Measurements from ENCODE around the gene INTS1. TPM values are rescaled to one million over a fixed set of nuclear protein-coding genes. Genes with fewer than 3 reads are reported as not detected.

INTS1 gene
- total and polyA plus RNA-seq, 2 of the 4 experiments (the other 2 are of a cell fraction) = 9.3 to 40.1 TPM

DNA sequence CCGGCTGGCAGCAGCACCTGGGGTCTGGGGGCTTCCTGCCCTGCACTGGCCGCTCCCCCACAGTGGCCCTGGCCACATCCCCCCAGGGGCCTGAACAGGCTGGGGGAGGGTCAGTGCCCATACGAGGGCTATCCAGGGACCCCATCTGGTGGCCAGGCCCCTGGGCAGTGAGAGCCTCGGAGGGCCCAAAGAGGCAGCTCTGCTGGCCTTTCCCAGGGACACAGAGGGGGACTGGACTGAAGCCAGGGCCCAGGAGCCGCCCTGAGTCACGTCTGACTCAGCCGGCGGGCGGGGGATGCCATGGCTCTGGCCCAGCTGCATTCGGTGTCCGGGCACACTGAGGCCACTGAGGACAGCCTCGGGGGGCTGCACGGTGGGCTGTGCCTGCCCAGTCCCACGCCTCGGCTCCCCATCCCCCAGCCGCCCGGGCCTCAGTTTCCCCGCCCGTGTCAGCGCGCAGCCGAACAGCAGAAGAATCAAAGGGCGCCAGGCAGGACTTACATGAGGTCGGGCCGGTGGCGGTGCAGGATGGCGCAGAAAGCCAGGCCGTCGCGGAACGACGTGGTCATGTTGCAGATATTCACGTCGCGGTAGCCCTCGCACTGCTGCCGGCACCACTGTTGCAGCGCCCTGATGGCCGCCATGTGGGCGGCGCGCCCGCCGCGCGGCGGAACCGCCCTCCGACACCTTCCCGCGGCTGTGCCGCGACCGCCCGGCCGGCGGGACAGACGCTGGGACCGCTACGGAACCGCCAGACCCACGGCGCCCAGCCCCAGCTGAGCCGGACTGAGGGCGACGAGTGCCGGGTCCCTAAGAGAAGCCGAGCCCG lies 45.3 kb downstream of the INTS1 start, which contains the start of gene MICALL2 (continued):
- TF ChIP-seq, protein P1, sequence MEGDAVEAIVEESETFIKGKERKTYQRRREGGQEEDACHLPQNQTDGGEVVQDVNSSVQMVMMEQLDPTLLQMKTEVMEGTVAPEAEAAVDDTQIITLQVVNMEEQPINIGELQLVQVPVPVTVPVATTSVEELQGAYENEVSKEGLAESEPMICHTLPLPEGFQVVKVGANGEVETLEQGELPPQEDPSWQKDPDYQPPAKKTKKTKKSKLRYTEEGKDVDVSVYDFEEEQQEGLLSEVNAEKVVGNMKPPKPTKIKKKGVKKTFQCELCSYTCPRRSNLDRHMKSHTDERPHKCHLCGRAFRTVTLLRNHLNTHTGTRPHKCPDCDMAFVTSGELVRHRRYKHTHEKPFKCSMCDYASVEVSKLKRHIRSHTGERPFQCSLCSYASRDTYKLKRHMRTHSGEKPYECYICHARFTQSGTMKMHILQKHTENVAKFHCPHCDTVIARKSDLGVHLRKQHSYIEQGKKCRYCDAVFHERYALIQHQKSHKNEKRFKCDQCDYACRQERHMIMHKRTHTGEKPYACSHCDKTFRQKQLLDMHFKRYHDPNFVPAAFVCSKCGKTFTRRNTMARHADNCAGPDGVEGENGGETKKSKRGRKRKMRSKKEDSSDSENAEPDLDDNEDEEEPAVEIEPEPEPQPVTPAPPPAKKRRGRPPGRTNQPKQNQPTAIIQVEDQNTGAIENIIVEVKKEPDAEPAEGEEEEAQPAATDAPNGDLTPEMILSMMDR (conservative IDR thresholded peaks at IDR 0.05; ENCODE audit: low read depth, low read length) = no peak
- TF ChIP-seq MAZ (IDR thresholded peaks at IDR 0.05; ENCODE audit: borderline replicate concordance, low read depth, low read length) (peak; percentile 76; the same call in 1 of the 2 replicates), CEBPB (IDR thresholded peaks at IDR 0.05; ENCODE audit: low read depth, low read length) (no peak), MXI1 (IDR thresholded peaks at IDR 0.05; ENCODE audit: borderline replicate concordance, low read depth, low read length) (peak; percentile 68; the same call in 1 of the 2 replicates)
- TF ChIP-seq, protein P2, sequence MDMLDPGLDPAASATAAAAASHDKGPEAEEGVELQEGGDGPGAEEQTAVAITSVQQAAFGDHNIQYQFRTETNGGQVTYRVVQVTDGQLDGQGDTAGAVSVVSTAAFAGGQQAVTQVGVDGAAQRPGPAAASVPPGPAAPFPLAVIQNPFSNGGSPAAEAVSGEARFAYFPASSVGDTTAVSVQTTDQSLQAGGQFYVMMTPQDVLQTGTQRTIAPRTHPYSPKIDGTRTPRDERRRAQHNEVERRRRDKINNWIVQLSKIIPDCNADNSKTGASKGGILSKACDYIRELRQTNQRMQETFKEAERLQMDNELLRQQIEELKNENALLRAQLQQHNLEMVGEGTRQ (IDR thresholded peaks at IDR 0.05; ENCODE audit: low read depth, low read length) = no peak

Measured in IMR-90 (cell line).